SU-DHL-6 (cell line): ENCODE data around the gene IGF1.

Source experiments
- CTCF ChIP-seq: fragments of 200-600 bp; sonication (generic); IDR thresholded peaks from one replicate; pipeline ENCODE4 v1.5.1; 2017; ENCODE audit warnings: antibody characterized with exemption, mild to moderate bottlenecking, low read length, moderate library complexity; ENCODE audit not compliant: insufficient read depth, poor library complexity, severe bottlenecking
- EZH2phosphoT487 ChIP-seq: fragments of 200-600 bp; sonication (generic), shearing (Covaris generic); conservative IDR thresholded peaks from 2 replicates; pipeline ENCODE4 v1.6.1; 2018; ENCODE audit warnings: mild to moderate bottlenecking, antibody characterized with exemption, low read length, moderate library complexity, mixed read lengths

DNA sequence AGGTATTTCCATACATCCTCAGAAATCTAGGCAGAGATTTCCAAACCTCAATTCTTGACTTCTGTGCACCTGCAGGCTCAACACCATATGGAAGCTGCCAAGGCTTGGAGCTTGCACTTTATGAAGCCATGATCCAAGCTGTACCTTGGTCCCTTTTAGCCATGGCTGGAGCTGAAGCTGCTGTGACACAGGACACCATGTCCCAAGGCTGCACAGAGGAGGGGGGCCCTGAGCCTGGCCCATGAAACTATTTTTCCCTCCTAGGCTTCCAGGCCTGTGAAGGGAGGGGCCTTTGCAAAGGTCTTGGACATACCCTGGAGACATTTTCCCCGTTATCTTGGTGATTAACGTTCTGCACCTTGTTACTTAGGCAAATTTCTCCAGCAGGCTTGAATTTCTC is 110.5 kb downstream of the IGF1 start:
- TF ChIP-seq CTCF (no peak), EZH2phosphoT487 (no peak)
